ENCODE results near the gene DPY19L3.

Gene DPY19L3

DNA sequence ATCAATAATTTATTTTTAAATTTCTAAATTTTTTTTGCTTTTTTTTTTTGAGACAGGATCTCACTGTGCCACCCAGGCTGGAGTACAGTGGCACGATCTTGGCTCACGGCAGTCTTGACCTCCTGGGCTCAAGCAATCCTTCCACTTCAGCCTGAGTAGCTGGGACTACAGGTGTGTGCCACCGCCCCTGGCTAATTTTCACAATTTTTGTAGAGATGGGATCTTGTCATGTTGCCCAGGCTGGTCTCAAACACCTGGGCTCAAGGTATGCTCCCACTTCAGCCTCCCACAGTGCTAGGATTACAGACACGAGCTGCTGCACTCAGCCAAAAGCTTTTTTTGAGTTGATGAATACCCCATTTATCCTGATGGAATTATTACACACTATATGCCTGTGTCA lies 50.8 kb downstream of the DPY19L3 start:
- no peaks in the 10 kb centered on the region for H3K9me3 ChIP-seq (ENCODE audit: control insufficient read depth, low read depth, low read length)
- no peak overlapping the region for H3K9ac ChIP-seq (ENCODE audit: low read length)
- H3K4me3 ChIP-seq (ENCODE audit: low read length), result no peak overlapping the region
- no peak overlapping the region for H3K27ac ChIP-seq (ENCODE audit: low read length)
- H3K27me3 ChIP-seq (ENCODE audit: control insufficient read depth, insufficient read depth, low read length), result no peaks in the 10 kb centered on the region
- H3K4me1 ChIP-seq (ENCODE audit: control insufficient read depth, low read depth, low read length), result no peaks in the 10 kb centered on the region
- peaks cover 49% of the 10 kb centered on the region for H3K36me3 ChIP-seq (ENCODE audit: control insufficient read depth, low read depth, low read length)

DNA sequence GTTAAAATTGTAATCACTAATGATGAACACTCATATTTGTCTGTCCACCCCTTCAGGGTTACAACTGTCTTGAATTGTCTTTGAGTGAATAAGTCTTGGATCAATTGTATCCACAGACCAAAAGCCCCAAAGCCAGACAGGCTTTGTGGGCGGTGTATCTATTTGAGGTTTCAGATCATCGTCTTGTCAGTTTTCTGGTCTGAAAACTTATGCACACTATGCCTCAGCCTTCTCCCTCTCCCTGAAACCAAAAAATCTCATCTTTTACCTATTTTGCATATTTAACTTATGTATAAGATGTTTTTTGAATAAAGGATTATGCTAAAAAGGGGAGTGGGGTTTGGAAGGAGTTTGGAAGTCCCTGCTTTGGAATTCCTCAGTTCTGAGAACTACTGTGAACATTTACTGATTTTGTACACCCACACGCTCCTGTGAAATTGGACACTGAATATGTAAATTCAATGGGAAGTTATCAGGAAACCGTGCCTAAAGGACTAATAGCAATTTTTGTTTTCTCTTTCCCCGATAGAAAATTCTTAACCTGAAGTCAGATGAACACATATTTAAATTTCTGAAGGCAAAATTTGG lies 52.1 kb downstream of the DPY19L3 start:
- no peak overlapping the region for H3K27ac ChIP-seq (ENCODE audit: low read length)
- H3K4me3 ChIP-seq (ENCODE audit: low read length), result no peak overlapping the region

GRCh38 chr19:32458500-32459123 lies 53.0 kb downstream of the DPY19L3 start:
- H3K9ac ChIP-seq (ENCODE audit: low read length), result no peak overlapping the region
- H3K36me3 ChIP-seq (ENCODE audit: control insufficient read depth, low read depth, low read length), result peaks cover 46% of the 10 kb centered on the region
- no peak overlapping the region for H3K4me3 ChIP-seq (ENCODE audit: low read length)

More for the DNA sequence above, 52.1 kb downstream of the DPY19L3 start:
- Histone ChIP-seq H3K27me3 (ENCODE audit: control insufficient read depth, insufficient read depth, low read length) (no peaks in the 10 kb centered on the region), H3K9me3 (ENCODE audit: control insufficient read depth, low read depth, low read length) (no peaks in the 10 kb centered on the region), H3K9ac (ENCODE audit: low read length) (no peak overlapping the region), H3K36me3 (ENCODE audit: control insufficient read depth, low read depth, low read length) (peaks cover 43% of the 10 kb centered on the region), H3K4me1 (ENCODE audit: control insufficient read depth, low read depth, low read length) (no peaks in the 10 kb centered on the region)

DNA sequence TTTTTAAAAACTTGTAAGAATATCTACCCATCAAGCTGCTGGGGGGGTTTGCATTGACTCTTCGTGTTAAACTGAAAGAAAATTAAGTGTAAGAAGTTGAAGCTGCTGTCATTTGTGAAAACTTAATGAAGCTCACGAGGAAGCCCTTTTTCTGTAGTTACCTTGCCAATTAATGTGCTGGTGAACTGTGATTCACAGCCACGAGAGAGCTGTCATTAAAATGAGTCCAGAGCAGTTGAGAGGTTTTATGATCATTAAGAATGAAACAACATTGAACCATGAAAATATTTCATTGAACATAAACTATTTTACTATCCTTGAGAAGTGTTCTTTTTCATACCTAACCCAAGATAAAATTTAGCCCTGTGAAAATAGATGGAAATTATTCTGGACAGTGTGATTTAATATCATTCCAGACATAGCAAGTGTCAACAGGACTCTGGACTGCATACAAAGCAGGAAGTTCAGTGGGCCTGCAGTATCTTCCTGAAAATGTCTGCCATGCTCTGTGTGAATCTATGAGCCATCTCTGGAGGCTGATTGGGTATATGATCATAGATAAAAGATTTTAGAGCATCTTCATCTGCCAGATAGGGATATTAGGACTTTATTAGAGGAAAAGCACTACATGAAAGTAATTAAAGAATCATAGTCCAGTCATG lies 53.8 kb downstream of the DPY19L3 start:
- H3K27ac ChIP-seq (ENCODE audit: low read length), result no peak overlapping the region
- H3K9me3 ChIP-seq (ENCODE audit: control insufficient read depth, low read depth, low read length), result no peaks in the 10 kb centered on the region
- peaks cover 47% of the 10 kb centered on the region for H3K36me3 ChIP-seq (ENCODE audit: control insufficient read depth, low read depth, low read length)
- no peak overlapping the region for H3K9ac ChIP-seq (ENCODE audit: low read length)
- H3K4me3 ChIP-seq (ENCODE audit: low read length), result no peak overlapping the region
- no peaks in the 10 kb centered on the region for H3K27me3 ChIP-seq (ENCODE audit: control insufficient read depth, insufficient read depth, low read length)
- H3K4me1 ChIP-seq (ENCODE audit: control insufficient read depth, low read depth, low read length), result no peaks in the 10 kb centered on the region

More at GRCh38 chr19:32458500-32459123, 53.0 kb downstream of the DPY19L3 start:
- no peaks in the 10 kb centered on the region for H3K27me3 ChIP-seq (ENCODE audit: control insufficient read depth, insufficient read depth, low read length)
- no peaks in the 10 kb centered on the region for H3K9me3 ChIP-seq (ENCODE audit: control insufficient read depth, low read depth, low read length)
- H3K4me1 ChIP-seq (ENCODE audit: control insufficient read depth, low read depth, low read length), result no peaks in the 10 kb centered on the region
- no peak overlapping the region for H3K27ac ChIP-seq (ENCODE audit: low read length)

DNA sequence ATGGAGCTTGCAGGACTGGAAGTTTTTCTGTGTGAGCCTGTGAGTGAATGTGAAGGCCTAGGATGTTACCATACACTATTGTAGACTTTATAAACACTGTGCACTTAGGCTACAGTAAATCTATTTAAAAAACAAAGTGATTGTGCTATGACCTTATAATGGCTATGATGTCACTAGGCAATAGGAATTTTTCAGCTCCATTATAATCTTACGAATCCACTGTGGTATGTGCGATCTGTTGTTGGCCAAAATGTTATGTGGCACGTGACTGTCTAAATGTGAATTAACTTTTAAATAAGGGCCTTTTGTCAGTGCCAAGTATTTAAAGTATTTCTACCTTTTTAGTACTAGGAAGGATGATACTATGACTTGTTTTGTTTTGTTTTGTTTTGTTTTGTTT lies 54.9 kb downstream of the DPY19L3 start:
- no peak overlapping the region for H3K27ac ChIP-seq (ENCODE audit: low read length)
- H3K9ac ChIP-seq (ENCODE audit: low read length), result no peak overlapping the region
- H3K36me3 ChIP-seq (ENCODE audit: control insufficient read depth, low read depth, low read length), result peaks cover 54% of the 10 kb centered on the region
- no peaks in the 10 kb centered on the region for H3K9me3 ChIP-seq (ENCODE audit: control insufficient read depth, low read depth, low read length)
- no peak overlapping the region for H3K4me3 ChIP-seq (ENCODE audit: low read length)
- H3K4me1 ChIP-seq (ENCODE audit: control insufficient read depth, low read depth, low read length), result no peaks in the 10 kb centered on the region
- no peaks in the 10 kb centered on the region for H3K27me3 ChIP-seq (ENCODE audit: control insufficient read depth, insufficient read depth, low read length)

- no peaks in the 10 kb centered on the region for H3K27me3 ChIP-seq (ENCODE audit: control insufficient read depth, insufficient read depth, low read length)
- H3K27ac ChIP-seq (ENCODE audit: low read length), result no peak overlapping the region
- no peak overlapping the region for H3K4me3 ChIP-seq (ENCODE audit: low read length)
- peaks cover 41% of the 10 kb centered on the region for H3K36me3 ChIP-seq (ENCODE audit: control insufficient read depth, low read depth, low read length)
- no peaks in the 10 kb centered on the region for H3K9me3 ChIP-seq (ENCODE audit: control insufficient read depth, low read depth, low read length)
- no peaks in the 10 kb centered on the region for H3K4me1 ChIP-seq (ENCODE audit: control insufficient read depth, low read depth, low read length)
- H3K9ac ChIP-seq (ENCODE audit: low read length), result no peak overlapping the region
Observed at GRCh38 chr19:32464279-32464678, 58.7 kb downstream of the DPY19L3 start.

GRCh38 chr19:32465176-32465575 lies 59.6 kb downstream of the DPY19L3 start:
- Histone ChIP-seq H3K9me3 (ENCODE audit: control insufficient read depth, low read depth, low read length) (no peaks in the 10 kb centered on the region), H3K36me3 (ENCODE audit: control insufficient read depth, low read depth, low read length) (peaks cover 33% of the 10 kb centered on the region), H3K4me3 (ENCODE audit: low read length) (no peak overlapping the region), H3K4me1 (ENCODE audit: control insufficient read depth, low read depth, low read length) (no peaks in the 10 kb centered on the region), H3K9ac (ENCODE audit: low read length) (no peak overlapping the region), H3K27me3 (ENCODE audit: control insufficient read depth, insufficient read depth, low read length) (no peaks in the 10 kb centered on the region), H3K27ac (ENCODE audit: low read length) (no peak overlapping the region)

DNA sequence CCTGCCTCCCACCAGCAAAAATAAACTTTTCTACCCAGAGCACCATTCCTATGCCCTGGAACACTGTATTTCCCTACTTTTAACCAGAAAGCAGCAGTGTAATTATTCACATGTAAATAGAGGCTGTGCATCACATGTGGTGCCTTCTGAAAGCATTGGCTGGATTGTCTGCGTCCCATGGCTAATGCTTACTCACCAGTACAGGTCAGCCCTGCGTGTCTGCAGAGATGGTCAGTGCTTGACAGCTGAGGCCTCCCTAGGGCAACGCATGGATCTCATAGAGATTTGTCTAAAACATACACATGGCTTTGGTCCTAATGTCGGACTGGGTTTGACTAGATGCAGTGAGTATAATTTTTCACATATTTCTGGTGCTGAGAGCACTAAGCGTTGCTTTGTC lies 64.2 kb downstream of the DPY19L3 start:
- Histone ChIP-seq H3K9me3 (ENCODE audit: control insufficient read depth, low read depth, low read length) (no peaks in the 10 kb centered on the region), H3K4me3 (ENCODE audit: low read length) (no peak overlapping the region), H3K4me1 (ENCODE audit: control insufficient read depth, low read depth, low read length) (no peaks in the 10 kb centered on the region), H3K9ac (ENCODE audit: low read length) (no peak overlapping the region), H3K27ac (ENCODE audit: low read length) (no peak overlapping the region), H3K27me3 (ENCODE audit: control insufficient read depth, insufficient read depth, low read length) (no peaks in the 10 kb centered on the region), H3K36me3 (ENCODE audit: control insufficient read depth, low read depth, low read length) (peaks cover 30% of the 10 kb centered on the region)

DNA sequence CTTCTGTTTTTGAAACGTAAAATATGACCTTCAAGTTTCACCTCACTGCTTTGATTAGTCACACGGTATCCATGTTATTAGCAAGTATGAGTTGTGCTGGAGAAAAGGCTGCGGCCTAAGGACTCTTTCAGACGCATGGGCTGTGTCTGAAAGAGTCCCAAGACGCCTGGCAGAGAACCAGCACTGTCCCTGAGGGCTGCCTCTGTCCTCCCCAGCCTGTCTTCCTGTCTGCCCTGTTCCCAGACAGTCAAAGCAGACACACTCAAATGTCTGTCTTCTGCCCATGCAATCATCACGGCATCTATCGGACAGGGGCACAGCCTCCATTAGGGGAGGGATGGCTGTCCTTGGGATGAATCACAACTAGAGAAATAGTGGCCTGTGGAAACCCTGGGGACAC lies 65.5 kb downstream of the DPY19L3 start:
- Histone ChIP-seq H3K36me3 (ENCODE audit: control insufficient read depth, low read depth, low read length) (peaks cover 22% of the 10 kb centered on the region), H3K4me3 (ENCODE audit: low read length) (no peak overlapping the region), H3K9me3 (ENCODE audit: control insufficient read depth, low read depth, low read length) (no peaks in the 10 kb centered on the region), H3K4me1 (ENCODE audit: control insufficient read depth, low read depth, low read length) (peaks cover 3% of the 10 kb centered on the region), H3K27ac (ENCODE audit: low read length) (no peak overlapping the region), H3K27me3 (ENCODE audit: control insufficient read depth, insufficient read depth, low read length) (no peaks in the 10 kb centered on the region), H3K9ac (ENCODE audit: low read length) (no peak overlapping the region)

DNA sequence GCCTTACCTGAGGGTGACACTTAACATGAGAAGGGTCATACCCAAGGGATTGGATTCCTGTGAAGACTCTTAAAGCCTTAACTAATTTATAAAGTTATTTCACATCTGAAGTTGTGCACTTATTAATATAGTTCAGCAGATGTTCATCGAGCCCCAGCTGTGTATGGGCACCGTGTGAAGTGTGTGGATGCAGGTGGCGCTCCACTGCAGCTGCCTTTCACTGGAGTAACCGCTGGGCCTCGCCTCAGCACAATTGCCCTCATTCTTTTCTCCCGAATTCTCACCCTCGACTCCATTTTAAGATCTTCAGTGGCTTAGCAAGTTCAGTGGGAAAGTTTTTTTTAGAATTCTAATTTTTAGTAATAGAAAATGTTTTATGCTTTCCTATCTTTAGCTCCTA lies 66.2 kb downstream of the DPY19L3 start:
- H3K4me3 ChIP-seq (ENCODE audit: low read length), result no peak overlapping the region
- no peaks in the 10 kb centered on the region for H3K9me3 ChIP-seq (ENCODE audit: control insufficient read depth, low read depth, low read length)
- H3K9ac ChIP-seq (ENCODE audit: low read length), result no peak overlapping the region
- peaks cover 3% of the 10 kb centered on the region for H3K4me1 ChIP-seq (ENCODE audit: control insufficient read depth, low read depth, low read length)
- peaks cover 20% of the 10 kb centered on the region for H3K36me3 ChIP-seq (ENCODE audit: control insufficient read depth, low read depth, low read length)
- no peak overlapping the region for H3K27ac ChIP-seq (ENCODE audit: low read length)
- H3K27me3 ChIP-seq (ENCODE audit: control insufficient read depth, insufficient read depth, low read length), result no peaks in the 10 kb centered on the region

DNA sequence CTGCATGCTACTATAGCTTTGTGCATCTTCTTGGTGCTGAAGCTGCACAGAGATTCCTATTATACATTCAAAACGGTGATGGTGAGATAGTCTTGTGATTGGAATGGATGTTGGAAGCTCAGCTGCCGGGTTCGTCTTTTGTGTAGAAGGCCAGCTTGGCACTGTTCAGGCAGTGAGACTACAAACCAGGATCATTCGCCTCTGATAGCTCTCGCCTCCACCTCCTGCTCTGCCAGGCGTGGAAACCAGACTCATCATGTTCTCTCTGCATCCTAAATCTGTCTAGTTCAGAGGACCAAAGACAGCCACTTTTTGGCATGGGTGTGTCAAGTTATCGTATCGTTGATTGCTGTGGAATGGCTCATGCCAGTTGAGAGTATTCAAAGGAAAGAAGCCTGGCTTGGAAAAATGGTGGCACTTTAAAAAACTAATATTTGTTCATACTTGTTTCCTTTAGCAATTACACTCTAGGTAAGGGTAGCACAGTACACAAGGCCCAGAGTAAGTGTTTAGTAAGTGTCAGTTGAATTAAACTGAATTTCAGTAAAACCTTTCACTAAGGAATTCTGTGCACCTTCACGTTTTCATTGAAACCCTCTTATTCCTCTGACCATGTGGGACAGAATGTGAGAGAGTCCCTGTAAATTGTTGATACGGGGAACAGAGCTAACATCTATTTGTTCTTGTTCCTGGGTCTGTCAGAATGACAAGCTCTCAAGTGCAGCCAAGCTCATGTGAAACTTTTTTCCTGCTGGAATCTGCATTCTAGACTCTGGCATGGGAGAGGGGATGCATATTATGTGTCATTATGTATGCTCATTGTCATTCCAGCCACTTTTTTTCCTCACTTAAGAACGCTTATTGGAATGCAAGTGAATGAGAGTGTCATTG lies 69.8 kb downstream of the DPY19L3 start:
- Histone ChIP-seq H3K27me3 (ENCODE audit: control insufficient read depth, insufficient read depth, low read length) (no peaks in the 10 kb centered on the region), H3K27ac (ENCODE audit: low read length) (no peak overlapping the region), H3K4me3 (ENCODE audit: low read length) (no peak overlapping the region), H3K4me1 (ENCODE audit: control insufficient read depth, low read depth, low read length) (peaks cover 3% of the 10 kb centered on the region), H3K9me3 (ENCODE audit: control insufficient read depth, low read depth, low read length) (no peaks in the 10 kb centered on the region), H3K36me3 (ENCODE audit: control insufficient read depth, low read depth, low read length) (peaks cover 42% of the 10 kb centered on the region), H3K9ac (ENCODE audit: low read length) (no peak overlapping the region)

Measured in iPS-18a (cell line).